ENCODE results near the gene EIF4G3.
"Not testable (repeated sequence)": the region's sequence is repeated elsewhere in the genome, so short reads cannot be mapped to it uniquely, and the experiment has no call there.

The EIF4G3 gene

DNA sequence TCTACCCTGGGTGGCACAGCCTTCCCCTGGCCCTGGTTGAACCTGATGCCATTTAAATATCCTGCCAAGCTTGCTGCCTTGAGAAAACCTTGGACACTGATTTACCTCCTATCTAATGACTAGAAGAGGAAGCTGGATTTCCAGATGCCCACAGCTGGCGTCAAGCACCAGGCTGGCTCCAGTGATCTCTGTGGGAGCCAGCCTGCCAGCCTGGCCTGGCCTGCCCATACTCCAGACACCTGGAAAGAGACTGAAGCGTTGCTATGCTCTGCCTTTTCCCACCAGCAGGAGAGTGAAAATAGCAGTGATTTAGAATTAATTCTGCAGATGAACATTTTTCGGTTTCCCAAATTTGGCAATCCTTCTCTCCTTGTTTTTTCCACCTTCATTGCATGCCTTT is 11.5 kb upstream of the EIF4G3 start:
- ATAC-seq (no peak), DNase-seq (no peak)

DNA sequence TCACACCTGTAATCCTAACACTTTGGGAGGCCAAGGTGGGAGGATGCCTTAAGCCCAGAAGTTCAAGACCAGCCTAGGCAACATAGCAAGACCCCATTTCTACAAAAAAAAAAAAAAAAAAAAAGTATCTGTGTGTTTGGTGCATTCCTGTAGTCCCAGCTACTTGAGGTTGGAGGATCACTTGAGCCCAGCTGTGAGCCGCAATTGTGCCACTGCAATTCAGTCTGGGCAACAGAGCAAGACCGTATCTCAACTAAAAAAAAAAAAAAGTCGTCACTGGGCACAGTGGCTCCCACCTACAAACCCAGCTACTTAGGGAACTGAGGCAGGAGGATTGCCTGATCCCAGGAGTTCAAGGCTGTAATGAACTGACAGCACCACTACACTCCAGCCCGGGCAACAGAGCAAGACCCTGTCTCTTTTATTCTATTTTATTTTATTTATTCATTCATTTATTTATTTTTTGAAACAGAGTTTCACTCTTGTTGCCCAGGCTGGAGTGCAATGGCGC is 8.6 kb upstream of the EIF4G3 start:
- no peak for DNase-seq
- ATAC-seq: no peak

DNA sequence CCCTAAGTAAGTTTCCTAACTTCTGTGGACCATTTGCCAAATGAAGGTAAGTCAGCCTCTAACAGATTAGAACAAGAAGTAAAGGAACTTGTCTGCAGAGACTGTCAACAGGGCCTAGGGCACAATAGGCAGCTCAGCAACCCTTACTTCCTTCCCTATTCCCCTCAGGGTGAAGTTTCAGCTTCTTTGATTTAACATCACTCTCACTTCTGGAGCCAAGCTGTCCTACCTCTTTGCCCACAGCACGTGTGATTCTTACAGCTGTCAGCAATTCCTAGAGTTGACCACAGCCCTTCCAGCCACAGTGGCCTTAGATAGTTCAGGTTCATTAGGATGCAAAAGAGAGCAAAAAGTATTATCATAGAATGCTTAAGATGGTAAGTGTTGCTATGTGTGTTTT is 7.6 kb upstream of the EIF4G3 start:
- DNase-seq (no peak), ATAC-seq (no peak)

DNA sequence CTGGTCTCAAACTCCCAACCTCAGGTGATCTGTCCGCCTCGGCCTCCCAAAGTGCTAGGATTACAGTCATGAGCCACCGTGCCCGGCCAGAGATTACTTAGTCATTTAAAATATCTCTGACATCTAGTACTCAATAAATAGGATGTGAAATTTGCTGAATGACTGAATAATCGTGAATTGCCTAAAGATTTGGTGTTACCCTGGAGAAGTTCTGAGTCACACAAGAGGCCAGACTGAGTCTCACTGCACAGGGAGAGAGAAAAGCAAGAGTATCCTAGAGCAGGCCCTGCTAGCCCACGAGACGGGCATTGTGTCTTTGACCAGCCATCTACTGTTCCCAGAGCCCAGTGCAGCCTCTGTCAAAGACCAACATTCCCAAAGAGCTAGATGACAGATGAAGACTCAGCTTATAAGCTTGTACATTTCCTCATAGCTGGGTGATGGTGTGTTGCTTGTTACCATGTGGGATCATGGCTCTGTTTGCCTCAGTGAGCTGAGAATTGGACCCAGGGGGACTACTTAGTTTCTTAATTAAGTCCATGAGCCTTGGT is 5.6 kb upstream of the EIF4G3 start:
- no peak for DNase-seq
- ATAC-seq: no peak

DNA sequence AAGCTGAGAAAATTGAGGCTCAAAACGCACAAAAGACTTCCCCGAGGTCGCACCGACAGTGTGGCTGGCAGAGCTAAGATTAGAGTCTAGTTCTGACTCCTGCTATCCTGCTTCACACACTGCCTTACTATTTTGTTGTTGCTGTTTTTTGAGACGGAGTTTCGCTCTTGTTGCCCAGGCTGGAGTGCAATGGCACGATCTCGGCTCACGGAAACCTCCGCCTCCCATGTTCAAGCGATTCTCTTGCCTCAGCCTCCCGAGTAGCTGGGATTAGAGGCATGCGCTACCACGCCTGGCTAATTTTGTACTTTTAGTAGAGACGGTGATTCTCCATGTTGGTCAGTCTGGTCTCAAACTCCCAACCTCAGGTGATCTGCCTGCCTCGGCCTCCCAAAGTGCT is 1.6 kb upstream of the EIF4G3 start:
- ATAC-seq, DNase-seq: not testable (repeated sequence)

DNA sequence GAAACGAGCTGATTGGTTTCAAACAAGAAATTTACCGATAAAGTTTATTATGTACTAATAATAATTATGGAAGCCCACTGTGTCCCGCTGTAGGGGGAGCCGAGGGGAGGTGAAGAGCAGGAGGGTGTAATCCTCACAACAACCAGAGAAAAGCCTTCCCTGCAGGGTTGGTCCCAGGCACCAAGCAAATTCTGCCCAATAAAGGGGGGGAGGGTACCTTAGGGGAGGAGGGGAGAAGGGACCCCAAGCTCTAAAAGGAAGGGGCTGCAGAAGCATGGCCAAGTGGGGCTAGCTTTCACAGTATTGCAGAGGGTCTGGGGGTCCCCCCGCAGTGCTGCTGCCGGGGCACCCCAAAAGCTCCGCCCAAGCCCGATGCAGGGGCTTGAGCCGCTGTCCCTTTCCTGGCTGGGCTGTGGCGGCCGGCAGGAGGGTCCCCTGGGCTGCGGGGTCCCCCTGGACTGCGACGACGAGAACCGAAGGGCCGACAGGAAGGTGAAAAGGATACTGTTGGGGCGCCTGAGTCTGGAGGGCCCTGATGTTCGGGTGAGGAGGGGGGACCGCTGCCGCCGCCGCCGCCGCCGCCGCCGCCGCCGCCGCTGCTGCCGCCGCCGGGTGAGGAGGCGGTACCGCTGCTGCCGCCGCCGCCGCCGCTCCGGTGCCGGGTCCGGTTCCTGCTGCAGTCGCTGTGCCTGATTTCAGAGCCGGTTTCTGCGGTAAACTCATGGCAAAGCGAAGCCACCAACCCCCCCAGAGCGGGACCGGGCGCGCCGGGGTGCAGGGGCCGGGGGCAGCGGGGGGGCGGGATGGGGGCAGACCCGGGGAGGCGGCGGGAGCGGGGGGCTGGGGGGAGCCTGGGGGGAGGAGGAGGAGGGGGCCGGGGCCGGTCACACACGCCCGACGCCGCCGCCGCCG is 771 bp downstream of the EIF4G3 start:
- ATAC-seq (no peak), DNase-seq (peak; percentile 51)

DNA sequence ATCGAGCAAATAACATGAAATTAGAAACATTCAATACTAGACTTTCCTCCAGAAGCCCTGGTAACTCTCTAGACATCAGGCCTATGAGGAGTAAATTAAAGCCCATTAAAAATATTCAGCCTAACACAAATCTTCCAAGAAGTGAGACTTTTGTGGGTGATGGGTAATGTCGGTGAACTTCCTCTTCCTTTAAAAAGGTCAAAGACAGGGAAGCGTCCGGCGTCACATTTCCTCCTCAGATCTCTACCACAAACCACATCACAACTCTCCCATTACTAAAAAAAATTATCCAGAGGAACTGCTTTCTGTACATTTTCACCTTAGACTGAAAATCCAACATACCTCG is 1.4 kb downstream of the EIF4G3 start:
- ATAC-seq: no peak
- peak; percentile 45 for DNase-seq

DNA sequence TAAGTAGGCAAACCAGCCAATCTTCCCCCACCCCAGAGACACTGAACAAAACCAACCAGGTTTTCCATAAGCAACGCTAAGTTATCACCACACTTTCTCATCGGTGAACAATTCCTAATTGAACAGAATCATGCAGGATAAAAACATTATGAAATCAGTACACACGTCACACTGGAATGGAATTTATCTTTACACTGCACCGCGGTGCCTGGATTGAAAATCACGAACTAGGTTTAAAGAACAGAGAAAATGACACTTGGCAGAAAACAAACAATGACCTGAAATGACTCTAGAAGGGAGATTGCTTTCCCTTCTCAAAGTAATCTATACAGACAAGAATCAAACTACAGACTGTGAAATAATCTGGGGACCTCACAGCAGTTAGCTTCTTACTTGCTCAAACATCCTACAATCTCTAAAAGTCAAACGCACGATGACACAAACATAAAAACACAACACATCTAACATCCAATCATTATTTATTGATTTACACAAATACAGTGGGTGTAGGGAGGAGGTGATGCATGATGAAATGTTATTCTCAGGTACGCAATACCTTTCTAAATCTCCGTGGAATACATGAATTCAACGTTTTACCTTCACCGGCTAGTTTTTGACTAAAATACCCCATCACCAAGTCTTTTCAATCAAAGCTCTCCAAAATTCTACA is 1.9 kb downstream of the EIF4G3 start:
- ATAC-seq: no peak
- no peak for DNase-seq

DNA sequence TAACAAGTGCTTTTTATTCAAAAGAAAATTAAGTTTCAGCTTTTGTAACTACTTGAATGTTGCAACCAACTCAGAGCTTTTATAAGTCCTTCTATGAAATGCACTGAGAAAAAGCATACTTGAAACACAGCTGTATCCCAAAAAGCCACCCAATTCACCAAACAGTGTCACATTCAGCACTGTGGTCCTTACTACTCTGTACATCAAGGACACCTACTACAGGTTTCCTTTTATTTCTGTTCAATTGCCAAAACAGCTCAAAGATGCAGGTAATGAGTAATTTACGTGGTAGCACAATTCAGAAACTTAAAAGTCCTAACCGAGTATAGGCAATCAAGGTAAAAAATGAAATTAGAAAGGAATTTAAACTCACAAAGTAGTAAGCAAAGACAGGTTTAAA is 2.5 kb downstream of the EIF4G3 start:
- no peak for DNase-seq
- no peak for ATAC-seq

DNA sequence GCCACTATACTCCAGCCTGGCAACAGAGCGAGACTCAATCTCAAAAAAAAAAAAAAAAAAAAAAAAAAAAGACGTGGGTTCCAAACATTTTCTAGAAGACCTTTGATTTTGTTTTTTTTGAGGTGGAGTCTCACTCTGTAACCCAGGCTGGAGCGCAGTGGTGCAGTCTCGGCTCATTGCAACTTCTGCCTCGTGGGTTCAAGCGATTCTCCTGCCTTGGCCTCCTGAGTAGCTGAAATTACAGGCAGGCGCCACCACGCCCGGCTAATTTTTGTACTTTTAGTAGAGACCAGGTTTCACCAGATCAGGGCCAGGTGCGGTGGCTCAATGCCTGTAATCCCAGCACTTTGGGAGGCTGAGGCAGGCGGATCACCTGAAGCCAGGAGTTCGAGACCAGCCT is 3.6 kb downstream of the EIF4G3 start:
- not testable (repeated sequence) for DNase-seq, ATAC-seq

DNA sequence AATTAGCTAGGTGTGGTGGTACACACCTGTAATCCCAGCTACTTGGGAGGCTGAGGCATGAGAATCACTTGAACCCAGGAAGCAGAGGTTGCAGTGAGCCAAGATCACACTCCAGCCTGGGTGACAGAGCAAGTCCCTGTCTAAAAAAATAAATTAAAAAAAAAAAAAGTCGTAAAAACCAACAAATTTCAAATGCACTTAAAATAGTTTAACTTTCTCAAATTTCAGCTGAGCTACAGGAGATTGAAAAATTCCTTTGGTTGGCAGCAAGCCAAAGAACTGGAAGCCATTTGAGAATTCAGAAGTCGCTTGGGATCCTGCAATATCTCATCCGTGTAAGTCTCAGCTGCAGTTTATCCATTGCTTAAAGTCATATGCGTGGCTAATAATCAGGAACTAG is 5.9 kb downstream of the EIF4G3 start:
- DNase-seq: not testable (repeated sequence)

DNA sequence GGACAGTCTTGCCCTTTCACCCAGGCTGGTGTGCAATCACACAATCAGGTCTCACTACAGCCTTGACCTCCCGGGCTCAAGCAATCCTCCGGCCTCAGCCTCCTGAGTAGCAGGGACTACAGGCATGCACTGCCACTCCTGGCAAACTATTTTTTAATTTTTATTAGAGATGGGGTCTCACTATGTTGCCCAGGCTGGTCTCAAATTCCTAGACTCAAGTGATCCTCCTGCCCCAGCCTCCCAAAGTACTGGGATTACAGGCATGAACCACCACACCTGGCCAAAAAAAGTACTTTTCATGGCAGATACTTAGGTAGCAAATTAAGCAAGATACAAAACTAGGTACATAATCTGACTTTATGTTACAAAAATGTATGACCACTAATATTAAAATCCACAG is 8.3 kb downstream of the EIF4G3 start:
- ATAC-seq: no peak
- no peak for DNase-seq

More for the DNA sequence above, 5.9 kb downstream of the EIF4G3 start:
- ATAC-seq: not testable (repeated sequence)

DNA sequence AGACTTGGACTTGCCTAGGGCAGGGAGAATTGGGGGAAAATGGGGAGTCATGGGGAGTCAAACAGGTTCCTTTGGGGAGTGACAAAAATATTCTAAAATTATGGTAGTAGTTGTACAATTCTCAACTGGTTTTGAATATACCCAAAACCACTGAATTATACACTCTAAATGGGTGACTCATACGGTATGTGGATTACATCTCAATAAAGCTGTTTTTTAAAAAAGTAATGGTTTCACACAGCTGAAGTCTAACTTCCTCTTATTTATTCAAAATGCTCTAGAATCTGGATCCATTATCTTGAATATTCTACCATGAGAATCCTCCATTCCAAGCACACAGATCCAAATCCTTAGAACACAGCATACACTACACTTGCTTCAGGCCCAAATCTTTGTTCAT is 11.1 kb downstream of the EIF4G3 start:
- DNase-seq (no peak), ATAC-seq (no peak)

DNA sequence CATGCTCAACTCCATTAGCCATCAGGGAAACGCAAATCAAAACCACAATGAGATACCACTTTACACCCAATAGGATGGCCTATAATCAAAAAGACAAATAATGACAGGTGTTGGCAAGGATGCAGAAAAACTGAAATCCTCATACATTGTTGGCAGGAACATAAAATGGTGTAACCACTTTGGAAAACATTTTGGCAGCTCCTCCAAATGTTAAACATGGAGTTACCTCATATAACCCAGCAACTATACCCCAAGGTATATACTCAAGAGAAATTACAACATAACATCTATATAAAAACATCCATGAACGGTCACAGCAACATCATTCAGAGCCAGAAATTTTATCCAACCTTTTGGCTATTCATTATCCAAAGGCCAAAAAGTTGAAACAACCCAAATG is 11.6 kb downstream of the EIF4G3 start:
- ATAC-seq: no peak
- DNase-seq: no peak

DNA sequence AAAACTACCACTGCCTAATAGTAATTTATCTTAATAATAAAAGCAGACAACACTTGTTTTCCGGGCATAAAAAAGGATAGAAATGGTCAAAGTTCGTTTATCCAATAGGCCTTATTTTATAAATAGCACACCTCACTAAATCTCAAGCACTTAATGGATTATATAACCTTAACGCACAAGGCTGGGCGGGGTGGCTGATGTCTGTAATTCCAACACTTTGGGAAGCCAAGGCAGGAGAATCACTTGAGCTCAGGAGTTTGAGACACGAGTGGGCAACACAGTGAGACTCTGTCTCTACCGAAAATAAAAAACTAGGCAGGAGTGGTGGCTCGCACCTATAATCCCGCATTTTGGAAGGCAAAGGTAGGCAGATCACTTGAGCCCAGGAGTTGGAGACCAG is 12.4 kb downstream of the EIF4G3 start:
- no peak for DNase-seq
- ATAC-seq: no peak

DNA sequence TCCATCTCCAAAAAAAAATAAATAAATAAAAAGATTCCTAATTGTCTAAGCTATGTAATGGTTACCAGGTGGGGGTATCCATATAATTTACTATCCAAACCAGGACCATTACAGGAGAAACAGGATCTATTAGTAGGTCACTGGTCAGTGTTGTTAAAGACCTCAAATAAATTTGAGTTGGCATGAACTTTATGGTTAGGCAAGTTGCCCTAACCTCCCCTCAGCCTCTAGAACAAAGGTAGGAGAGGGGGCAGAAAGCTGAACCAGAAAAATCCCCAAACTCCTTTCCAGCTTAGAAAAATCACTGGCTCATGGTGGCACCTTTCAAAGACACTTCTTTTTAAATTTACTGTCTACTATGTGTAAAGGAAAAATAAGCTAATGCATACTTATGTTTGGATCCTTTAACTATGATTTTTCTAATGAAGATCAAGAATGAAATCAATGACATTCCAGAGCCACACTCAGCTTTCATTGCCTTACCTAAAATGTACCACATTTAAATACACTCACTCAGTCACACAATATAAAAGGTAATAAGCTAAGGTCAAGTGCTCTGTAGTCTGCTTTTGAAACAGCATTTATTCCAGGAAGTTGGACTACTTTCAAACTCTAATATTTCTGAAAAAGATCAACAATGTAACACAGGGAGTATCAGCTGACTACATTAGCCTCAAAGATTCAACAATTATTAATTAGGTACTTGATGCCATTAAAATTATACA is 13.8 kb downstream of the EIF4G3 start:
- no peak for DNase-seq

DNA sequence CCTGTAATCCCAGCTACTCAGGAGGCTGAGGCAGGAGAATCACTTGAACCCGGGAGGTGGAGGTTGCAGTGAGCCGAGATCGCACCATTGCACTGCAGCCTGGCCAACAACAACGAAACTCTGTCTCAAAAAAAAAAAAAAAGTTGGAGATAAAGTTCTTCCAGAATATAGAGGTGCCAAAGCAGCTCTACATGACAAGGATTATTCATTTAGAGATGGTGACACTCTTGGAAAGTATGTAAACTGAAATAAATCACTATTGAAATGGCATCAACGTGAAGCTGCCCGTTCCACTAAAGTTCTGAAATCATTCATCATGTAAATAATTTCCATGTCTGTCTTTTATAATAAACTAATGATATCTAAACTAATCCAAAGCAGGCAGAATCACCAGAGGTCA is 14.9 kb downstream of the EIF4G3 start:
- no peak for ATAC-seq
- DNase-seq: no peak

More for the DNA sequence above, 13.8 kb downstream of the EIF4G3 start:
- no peak for ATAC-seq

DNA sequence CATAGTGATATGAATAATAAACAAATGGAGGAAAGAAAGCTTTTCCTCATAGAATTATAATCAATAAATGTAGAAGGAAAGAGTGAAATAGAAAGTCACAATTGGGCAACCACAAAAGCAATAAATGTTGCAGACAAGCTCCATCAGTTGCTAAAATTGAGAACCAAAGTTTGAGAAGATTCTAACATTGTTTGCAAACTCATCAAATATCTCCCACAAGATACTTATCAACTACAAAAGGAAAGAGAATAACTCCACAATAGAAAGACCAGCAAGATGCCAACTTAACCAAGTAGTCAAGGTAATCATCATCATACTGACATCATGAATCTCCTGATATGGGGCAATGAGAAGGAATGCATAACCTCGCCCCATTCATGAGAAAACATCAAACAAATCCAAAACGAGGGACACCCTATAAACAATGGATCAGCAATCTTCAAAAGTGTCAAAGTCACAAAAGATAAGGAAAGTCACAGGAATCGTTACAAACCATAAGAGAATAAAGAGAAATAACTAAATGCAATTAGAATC is 16.4 kb downstream of the EIF4G3 start:
- DNase-seq (no peak), ATAC-seq (no peak)

DNA sequence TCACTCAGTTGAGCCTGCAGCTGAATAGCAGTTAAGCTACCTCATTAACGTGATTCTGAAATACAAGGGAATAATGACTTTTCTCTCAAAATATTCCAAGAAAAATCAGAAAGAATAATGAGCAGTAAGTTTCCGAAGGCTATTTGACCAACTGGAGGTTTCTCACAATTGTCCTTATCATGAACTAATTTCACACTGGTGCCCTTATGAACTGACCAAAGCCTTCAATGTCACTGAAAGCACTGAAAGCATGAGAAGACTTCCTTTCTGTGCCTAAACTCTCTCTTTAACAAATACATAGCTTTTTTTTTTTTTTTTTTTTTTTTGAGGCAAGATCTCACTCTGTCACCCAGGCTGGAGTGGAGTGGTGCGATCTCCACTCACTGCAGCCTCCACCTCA is 18.8 kb downstream of the EIF4G3 start:
- ATAC-seq: no peak
- no peak for DNase-seq

DNA sequence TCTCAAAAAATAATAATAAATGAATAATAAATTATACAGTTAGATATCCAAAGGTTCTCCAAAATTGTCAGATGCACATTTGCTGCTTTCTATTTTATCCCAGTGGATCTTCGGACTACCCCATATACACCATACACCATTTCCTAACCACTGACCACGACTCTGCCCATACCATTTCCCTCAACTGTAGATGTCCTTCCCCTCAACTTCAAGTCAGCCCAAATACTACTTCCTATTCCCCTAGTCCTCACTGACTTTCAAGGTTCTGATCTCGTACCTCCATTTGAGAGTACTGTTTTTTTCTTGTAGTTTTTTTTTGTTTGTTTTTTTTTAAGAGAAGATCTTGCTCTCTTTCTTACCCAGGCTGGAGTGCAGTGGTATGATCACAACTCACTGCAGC is 19.6 kb downstream of the EIF4G3 start:
- DNase-seq: no peak
- ATAC-seq: no peak

DNA sequence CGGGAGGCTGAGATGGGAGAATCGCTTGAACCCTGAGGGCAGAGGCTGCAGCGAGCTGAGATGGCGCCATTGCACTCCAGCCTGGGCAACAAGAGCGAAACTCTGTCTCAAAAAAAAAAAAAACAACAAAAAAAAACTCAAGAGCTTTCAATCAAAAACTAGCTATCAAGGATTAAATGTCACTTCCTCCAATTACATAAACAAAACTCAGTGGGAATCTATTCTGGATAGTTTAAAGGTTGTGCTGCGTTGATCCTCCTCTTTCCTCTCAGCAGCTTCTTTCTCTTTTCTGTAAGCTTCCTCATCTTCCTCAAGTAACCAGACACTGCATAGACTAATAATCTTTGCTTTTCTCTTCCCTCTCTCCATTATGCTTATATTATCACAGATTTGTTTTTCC is 20.7 kb downstream of the EIF4G3 start:
- no peak for DNase-seq
- ATAC-seq: no peak

DNA sequence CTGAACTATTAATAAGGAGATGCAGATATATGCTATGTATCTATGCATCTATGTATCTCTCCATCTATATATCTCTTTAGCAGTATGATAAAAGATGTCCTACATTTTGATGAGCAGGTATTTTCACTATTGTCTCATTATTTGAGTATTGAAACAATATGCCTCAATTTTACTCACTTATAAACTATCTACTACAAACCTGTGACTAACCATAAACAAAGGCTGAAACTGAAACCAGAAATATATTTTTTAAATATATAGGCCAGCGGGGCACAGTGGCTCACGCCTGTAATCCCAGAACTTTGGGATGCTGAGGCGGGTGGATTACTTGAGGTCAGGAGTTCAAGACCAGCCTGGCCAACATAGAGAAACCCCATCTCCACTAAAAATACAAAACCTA is 22.0 kb downstream of the EIF4G3 start:
- ATAC-seq: no peak
- DNase-seq: no peak

Data from stimulated activated naive CD8-positive, alpha-beta T cell treated with anti-CD3 and anti-CD28 coated beads, Interleukin-15, Interleukin-2, amounts not matched to agents 100 U/mL and 50 U/mL, for 24 hours (primary cell).